HUDEP-2 (cell line): ENCODE data around the gene C16orf86.
A peak's percentile ranks its signal among the peaks of the same experiment; 100 is the strongest.

Experiments
- DNase-seq, 76 experiments: peaks; one replicate each; lab custom pipeline; 2025; ENCODE audit not compliant: unreplicated experiment in 76 of 76; lab: John Stamatoyannopoulos, UW

The C16orf86 gene

GRCh38 chr16:67653128-67653788 lies 13.4 kb upstream of the C16orf86 start:
- DNase-seq = no peak

- DNase-seq = no peak
Measured at GRCh38 chr16:67653789-67654402, 12.7 kb upstream of the C16orf86 start.

GRCh38 chr16:67654403-67654911 lies 12.2 kb upstream of the C16orf86 start:
- no peak for DNase-seq

GRCh38 chr16:67655363-67655762 lies 11.3 kb upstream of the C16orf86 start:
- no peak for DNase-seq

- DNase-seq = no peak
Measured at GRCh38 chr16:67656344-67657016, 10.1 kb upstream of the C16orf86 start.

GRCh38 chr16:67657017-67657608 lies 9.5 kb upstream of the C16orf86 start:
- no peak for DNase-seq

GRCh38 chr16:67657751-67658518 lies 8.7 kb upstream of the C16orf86 start:
- no peak for DNase-seq

- no peak for DNase-seq
Measured at GRCh38 chr16:67658849-67659674, 7.6 kb upstream of the C16orf86 start.

- peak in 73 of 76 experiments; percentile 51 to 91 (median 82) for DNase-seq
Measured at GRCh38 chr16:67659675-67660563, 6.7 kb upstream of the C16orf86 start, which contains the start of gene ACD. Gene ACD, minus strand, starts transcription at chr16:67660260. Its CDS starts 40 bp downstream, at chr16:67660220.

GRCh38 chr16:67660564-67661028 lies 6.0 kb upstream of the C16orf86 start, which contains the start of gene PARD6A:
Gene PARD6A, plus strand, starts transcription at chr16:67660960. Its CDS starts 79 bp downstream, at chr16:67661039.
- DNase-seq = peak in 74 of 76 experiments; percentile 48 to 94 (median 85)

GRCh38 chr16:67661101-67661761 lies 5.4 kb upstream of the C16orf86 start:
- DNase-seq = no peak

- DNase-seq = no peak
Measured at GRCh38 chr16:67661886-67662652, 4.5 kb upstream of the C16orf86 start.

- DNase-seq = no peak
Measured at GRCh38 chr16:67662653-67663010, 4.0 kb upstream of the C16orf86 start.

GRCh38 chr16:67663151-67663876 lies 3.3 kb upstream of the C16orf86 start:
- DNase-seq = peak in 17 of 76 experiments; percentile 6 to 41 (median 19)

- DNase-seq = no peak
Measured at GRCh38 chr16:67663877-67664222, 2.8 kb upstream of the C16orf86 start.

GRCh38 chr16:67664258-67664657 lies 2.4 kb upstream of the C16orf86 start:
- no peak for DNase-seq

- DNase-seq = no peak
Measured at GRCh38 chr16:67664871-67665270, 1.7 kb upstream of the C16orf86 start.
